ENCODE measurements around the gene PTPRN2.

- no peak for TF ChIP-seq CTCF (IDR thresholded peaks at IDR 0.05)
- TF ChIP-seq POLR2AphosphoS5 (IDR thresholded peaks at IDR 0.05; ENCODE audit: low read depth, low read length), result no peak
- no peak for TF ChIP-seq REST (IDR thresholded peaks at IDR 0.05; ENCODE audit: insufficient read depth in 1 of 2, low read depth in 2 of 2, low read length in 1 of 2)
- TF ChIP-seq TCF7L2 (IDR thresholded peaks at IDR 0.05; ENCODE audit: low read depth, low read length), result no peak
- no peak for TF ChIP-seq SIN3A (IDR thresholded peaks at IDR 0.05; ENCODE audit: borderline replicate concordance, insufficient read depth, low read depth, low read length)
Measured at GRCh38 chr7:158285383-158285770, 302.2 kb downstream of the PTPRN2 start.
